ENCODE measurements around the gene SLC13A3.
A peak's percentile ranks its signal among the peaks of the same experiment; 100 is the strongest.

Gene SLC13A3

DNA sequence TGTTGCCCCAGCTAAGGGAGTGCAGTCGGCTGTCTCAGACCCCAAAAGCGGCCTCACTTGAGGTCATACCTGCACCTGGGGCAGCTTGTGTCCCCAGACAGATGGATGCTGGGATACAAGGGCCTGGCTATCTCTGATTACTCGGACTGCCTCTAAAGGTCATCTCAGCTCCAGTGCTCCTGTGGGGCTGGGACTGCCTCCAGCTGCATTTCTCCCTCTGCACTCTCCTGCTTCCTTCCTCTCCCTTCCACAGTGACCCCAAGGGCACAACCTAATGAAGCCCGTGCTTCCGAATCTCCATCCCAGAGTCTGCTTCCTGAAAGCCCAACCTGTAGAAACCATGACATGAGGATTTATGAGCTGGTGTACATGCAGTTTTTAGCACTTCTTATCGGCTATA is 78.0 kb downstream of the SLC13A3 start:
- no peak for DNase-seq

- no peak for DNase-seq
Observed at GRCh38 chr20:46572790-46573189, 78.5 kb downstream of the SLC13A3 start.

DNA sequence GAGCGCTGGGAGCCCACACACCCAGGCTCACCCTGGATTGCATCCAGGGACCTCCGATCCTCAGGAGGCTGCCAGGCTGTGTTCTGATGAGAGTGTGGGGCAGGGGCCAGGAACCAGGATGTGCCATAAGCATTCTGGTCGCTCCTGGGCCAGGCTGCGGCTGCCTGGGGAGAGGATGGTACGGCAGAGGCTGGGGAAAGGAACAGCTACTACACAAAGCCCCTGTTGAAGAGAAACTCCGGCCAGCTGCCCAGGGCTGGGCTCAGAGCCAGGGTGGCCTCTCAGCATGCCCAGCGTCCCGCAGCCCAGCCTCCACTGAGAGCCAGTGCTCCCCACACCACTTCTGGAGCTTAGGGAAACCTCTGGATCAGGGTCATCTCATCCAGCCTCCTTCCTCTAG is 79.1 kb downstream of the SLC13A3 start:
- DNase-seq, result no peak

- DNase-seq, result no peak
Observed at GRCh38 chr20:46571418-46571817, 79.8 kb downstream of the SLC13A3 start.

GRCh38 chr20:46570956-46571355 is 80.3 kb downstream of the SLC13A3 start:
- DNase-seq, result no peak

- DNase-seq, result no peak
Observed at GRCh38 chr20:46569961-46570360, 81.3 kb downstream of the SLC13A3 start.

DNA sequence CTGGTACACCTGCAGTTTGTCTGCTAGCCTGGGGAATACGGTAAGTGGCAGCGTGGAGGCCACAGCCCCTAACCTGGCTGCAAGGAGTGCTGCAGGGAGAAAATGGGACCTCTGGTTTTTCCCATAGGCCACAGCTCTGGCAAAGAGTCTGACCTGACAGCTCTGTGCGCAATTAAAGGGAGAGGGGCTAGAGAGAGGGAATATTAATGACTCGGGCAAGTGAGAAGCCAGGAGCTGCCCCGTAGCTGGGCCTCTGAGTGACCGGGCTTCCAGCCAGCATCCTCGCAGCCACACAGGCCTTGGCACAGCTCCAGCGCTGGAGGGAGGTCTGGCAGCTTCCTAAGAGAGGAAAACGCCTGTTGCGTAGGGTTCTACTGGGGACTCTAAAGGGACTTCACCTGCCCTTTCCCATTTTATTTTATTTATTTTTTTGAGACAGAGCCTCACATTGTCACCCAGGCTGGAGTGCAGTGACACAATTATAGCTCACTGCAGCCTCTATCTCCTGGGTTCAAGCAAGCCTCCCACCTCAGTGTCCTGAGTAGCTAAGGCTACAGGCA is 82.6 kb downstream of the SLC13A3 start:
- no peak for DNase-seq

- no peak for DNase-seq
Observed at GRCh38 chr20:46566125-46566524, 85.1 kb downstream of the SLC13A3 start.

DNA sequence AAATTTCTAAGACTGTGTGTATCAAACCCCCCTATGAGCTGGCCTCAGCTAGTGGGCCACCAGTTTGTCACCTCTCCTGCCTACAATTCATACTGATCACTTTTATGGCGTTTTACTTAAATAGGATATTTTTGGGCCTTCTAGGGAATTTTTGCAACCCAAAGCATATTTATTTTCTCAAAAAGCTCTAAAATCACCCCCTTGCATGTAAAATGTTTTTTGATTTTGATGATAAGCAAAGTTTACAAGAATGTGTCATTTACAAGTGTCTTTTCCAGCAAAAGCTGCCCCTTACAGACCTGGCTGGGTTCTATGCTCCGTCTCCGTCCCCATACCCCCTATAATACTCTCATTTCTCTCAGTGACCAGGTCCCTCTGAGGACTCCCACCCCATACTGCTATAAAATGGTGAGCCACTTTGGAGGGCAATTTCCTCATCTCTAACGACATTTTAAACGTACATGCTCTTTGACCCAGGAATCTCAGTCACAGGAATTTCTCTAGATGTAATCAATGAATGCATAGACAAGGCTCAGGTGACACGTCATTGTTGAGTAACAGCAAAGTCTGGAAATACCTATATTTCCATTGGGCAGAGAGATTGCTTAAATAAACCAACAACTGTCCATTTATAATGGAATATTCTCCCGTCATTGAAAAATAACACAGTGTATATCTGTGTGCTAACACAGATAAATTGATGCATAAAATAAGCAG is 86.9 kb downstream of the SLC13A3 start:
- no peak for DNase-seq

GRCh38 chr20:46563860-46564221 is 87.4 kb downstream of the SLC13A3 start:
- DNase-seq, result no peak

GRCh38 chr20:46563170-46563859 is 87.9 kb downstream of the SLC13A3 start:
- DNase-seq, result no peak

DNA sequence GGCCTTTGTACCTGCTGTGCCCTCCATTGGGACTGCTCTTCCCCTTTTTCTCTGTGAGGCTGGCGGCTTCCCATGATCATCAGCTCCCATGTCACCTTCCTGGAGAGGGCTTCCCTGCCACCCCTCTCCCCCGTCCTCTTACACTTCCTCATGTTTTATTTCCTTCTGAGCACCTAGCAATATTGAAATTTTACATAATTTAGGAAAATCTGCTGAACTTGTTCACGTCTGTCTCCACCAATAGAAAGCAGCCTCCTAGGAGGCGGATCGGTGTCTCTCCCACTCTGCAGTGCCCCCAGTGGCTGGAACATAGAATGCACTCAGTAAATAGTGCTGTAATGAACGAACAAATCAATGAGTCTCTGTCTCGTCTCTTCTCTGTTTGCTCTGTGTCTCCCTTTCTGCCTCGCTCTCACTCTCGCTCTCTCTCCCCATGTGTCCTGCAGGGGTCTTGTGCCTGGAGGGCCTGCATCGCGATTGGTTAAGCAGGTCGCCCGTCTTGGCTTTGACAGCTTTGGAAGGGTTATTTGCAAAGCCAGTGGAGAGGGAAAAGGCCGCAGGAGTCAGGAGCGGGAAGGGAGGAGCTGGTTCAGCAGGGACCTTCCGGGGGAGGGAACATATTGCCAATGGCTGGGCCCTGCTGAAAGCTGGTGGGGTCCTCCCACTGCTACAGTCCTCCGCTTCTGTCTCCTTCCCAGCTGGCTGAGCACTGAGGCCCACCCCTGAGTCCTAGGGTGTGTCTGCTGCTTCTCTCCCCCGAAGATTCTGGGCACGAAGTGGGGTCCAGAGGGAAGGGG is 88.7 kb downstream of the SLC13A3 start:
- DNase-seq, result peak; percentile 32

DNA sequence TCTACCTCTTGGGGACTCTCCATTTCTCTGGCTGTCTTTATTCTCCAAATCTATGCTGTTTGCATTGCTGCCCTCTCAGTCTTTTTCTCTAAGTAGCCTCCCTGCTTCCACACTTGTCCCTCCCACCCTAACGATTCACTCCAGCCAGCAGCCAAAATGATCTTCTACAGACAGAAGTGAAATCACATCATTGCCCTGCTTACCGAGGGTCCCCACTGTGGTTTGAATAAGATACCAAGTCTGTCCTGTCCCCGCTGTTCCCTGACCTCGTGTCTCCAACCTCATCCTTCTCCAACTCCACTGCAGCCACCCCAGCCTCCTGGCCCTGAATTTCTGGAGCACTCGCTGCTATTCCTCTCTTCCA is 89.3 kb downstream of the SLC13A3 start:
- no peak for DNase-seq

- DNase-seq, result no peak
Observed at GRCh38 chr20:46559685-46560440, 91.4 kb downstream of the SLC13A3 start.

DNA sequence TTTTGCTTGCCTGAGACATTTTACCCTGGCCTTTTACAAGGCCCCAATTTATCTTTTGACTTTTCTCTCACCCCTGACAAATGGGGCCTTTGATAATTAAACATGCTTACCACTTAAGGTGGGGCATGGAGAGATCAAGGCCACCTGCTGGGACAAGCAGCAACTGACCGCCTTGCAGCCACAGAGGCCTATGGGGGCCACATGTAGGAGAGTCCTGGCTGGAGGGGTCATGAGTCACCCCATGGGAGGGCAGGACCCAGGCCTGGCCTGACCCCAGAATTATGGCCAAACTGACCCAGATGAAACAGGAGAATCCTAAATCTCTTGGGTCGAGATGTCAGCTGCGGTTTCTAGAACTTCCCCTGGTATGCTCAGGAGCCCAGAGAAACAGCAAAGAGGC is 92.3 kb downstream of the SLC13A3 start:
- DNase-seq, result no peak

GRCh38 chr20:46558511-46558959 is 92.7 kb downstream of the SLC13A3 start:
- no peak for DNase-seq

DNA sequence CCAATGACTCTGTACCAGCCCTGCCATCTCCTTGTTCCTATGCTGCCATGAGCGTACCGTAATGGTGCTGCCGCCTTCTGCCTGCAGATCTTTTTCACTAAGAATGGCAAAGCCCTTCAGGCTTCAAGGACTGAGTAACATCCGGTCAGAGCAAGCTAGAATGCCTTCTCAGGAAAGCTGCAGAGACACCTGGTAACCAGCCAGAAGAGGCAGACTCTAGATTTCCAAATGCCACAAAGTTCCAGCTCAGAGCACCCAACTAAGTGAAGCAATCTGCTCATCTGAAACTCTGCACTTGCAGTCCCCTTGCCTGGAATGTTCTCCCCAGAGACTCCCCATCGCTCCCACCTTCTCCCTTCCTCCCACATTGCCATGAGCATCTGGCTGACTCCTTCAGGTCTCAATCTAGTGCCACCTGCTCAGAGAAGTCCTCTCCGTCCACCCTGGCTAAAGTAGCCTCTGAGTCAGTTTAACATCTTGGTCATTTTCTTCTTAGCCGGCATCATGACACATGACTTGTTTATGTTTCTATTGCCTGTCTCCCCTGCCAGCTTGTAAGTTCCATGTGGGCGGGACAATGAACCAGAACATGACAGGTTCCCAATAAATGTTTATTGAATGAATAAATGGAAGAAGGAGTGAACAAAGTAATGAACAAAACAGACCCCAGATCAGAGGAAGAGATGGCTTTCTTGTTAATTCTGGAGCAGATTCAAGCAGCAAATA is 93.9 kb downstream of the SLC13A3 start:
- DNase-seq, result no peak

GRCh38 chr20:46555370-46555956 is 95.8 kb downstream of the SLC13A3 start:
- DNase-seq, result no peak

GRCh38 chr20:46554828-46555227 is 96.4 kb downstream of the SLC13A3 start:
- DNase-seq, result no peak

DNA sequence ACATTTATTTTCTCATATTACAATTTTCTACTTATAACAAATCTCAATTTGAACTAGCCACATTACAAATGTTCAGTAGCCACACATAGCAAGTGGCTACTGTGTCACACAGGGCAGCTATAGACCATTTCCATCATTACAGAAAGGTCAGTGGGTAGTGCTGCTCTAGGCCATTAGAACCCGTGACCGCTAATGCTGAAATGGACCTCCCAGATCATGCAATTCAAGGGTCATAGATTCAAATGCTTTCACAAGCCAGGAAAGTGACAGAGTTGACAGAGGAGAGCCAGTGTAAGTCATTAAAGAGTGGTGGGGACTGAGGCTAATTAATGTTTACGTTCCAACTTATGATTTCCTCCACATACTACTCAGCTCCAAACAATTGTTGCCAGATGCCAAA is 97.3 kb downstream of the SLC13A3 start:
- DNase-seq, result no peak
